HCT116 (cell line): ENCODE results near the gene SLC25A19. TPM values are rescaled to one million over a fixed set of nuclear protein-coding genes. Genes with fewer than 3 reads are reported as not detected.

Source experiments
- ATAC-seq: fragments of 200-7000 bp; cut with Tn5 transposase; 2 replicates; pipeline ENCODE4 v1.9.1; 2020; ENCODE audit warnings: mild to moderate bottlenecking, moderate library complexity
- BruUV-seq: library from RNA; stranded (reverse); fragments of 400-500 nt; replicated peaks from 2 replicates; lab custom pipeline; 2021; lab: Mats Ljungman, UMichigan
- CTCF ChIA-PET: fragments of 300-600 bp; sonication (Branson Sonifier 250); formaldehyde crosslinking; loops from one replicate; lab custom pipeline; 2021; ENCODE audit warnings: antibody characterized with exemption; lab: Charles Lee
- POLR2A ChIA-PET: fragments of 300-600, 350-600 bp; sonication (Branson Sonifier 250); formaldehyde crosslinking; loops from one replicate; lab custom pipeline; 2021; ENCODE audit warnings: antibody characterized with exemption; lab: Charles Lee
- RAD21 ChIA-PET, 2 experiments: fragments of 300-600 bp; sonication (Branson Sonifier 250); formaldehyde crosslinking; loops; one replicate each; lab custom pipeline; 2023; ENCODE audit warnings: low total read pairs in 2 of 2; ENCODE audit not compliant: uncharacterized antibody in 2 of 2, unreplicated experiment in 2 of 2, low non-redundant PET in 1 of 2; lab: Charles Lee
- DNase-seq: peaks from one replicate; pipeline ENCODE4 v3.0.0-alpha.2; 2010; ENCODE audit warnings: low read depth, low spot score
- H2AFZ ChIP-seq: fragments of 200-600 bp; shearing (Covaris generic), sonication (generic); 2 replicates; pipeline ENCODE4 v1.6.1; 2017; ENCODE audit warnings: low read depth, mixed run types, mixed read lengths, antibody characterized with exemption, low read length; ENCODE audit not compliant: poor library complexity, severe bottlenecking
- H3K27ac ChIP-seq: 2 replicates; pipeline ENCODE4 v1.5.1; 2012; ENCODE audit warnings: low read depth, low read length
- H3K27me3 ChIP-seq: fragments of 200-600 bp; sonication (generic); 2 replicates; pipeline ENCODE4 v1.6.1; 2016; ENCODE audit warnings: mixed run types, low read length, mixed read lengths; ENCODE audit not compliant: insufficient read depth
- H3K36me3 ChIP-seq, 2 experiments: fragments of 200-500 bp in 1 of 2; fragments of 200-600 bp in 1 of 2; sonication (Bioruptor generic) in 1 of 2; sonication (generic) in 1 of 2; 2 replicates each; pipeline versions ENCODE4 v1.5.1 to v1.6.1; 2014 to 2016; ENCODE audit warnings: low read length in 2 of 2, inconsistent platforms in 1 of 2, mixed read lengths in 1 of 2, mixed run types in 1 of 2; ENCODE audit not compliant: insufficient read depth in 2 of 2, control insufficient read depth in 1 of 2
- H3K4me1 ChIP-seq, 2 experiments: fragments of 200-600 bp in 1 of 2; sonication (generic) in 1 of 2; 2 replicates each; pipeline versions ENCODE4 v1.5.1 to v1.6.1; 2012 to 2017; ENCODE audit warnings: low read length in 2 of 2, inconsistent platforms in 1 of 2, mild to moderate bottlenecking in 1 of 2, mixed read lengths in 1 of 2, mixed run types in 1 of 2, moderate library complexity in 1 of 2; ENCODE audit not compliant: insufficient read depth in 2 of 2, control insufficient read depth in 1 of 2
- H3K4me2 ChIP-seq: fragments of 200-600 bp; sonication (generic); 2 replicates; pipeline ENCODE4 v1.6.1; 2017; ENCODE audit warnings: mixed run types, low read length, mixed read lengths
- H3K4me3 ChIP-seq, 2 experiments: fragments of 200-600 bp in 1 of 2; sonication (generic) in 1 of 2; replicated peaks in 1 of 2; 2 replicates each; pipeline ENCODE4 v1.5.1; 2011 to 2016; ENCODE audit warnings: low read length in 2 of 2, control low read depth in 1 of 2, low read depth in 1 of 2, mild to moderate bottlenecking in 1 of 2, mixed read lengths in 1 of 2, mixed run types in 1 of 2
- H3K79me2 ChIP-seq: fragments of 200-600 bp; sonication (generic); 2 replicates; pipeline ENCODE4 v1.6.1; 2017; ENCODE audit warnings: mild to moderate bottlenecking, mixed run types, low read length, moderate library complexity, mixed read lengths; ENCODE audit not compliant: insufficient read depth
- H3K9ac ChIP-seq: fragments of 200-600 bp; sonication (generic); 2 replicates; pipeline ENCODE4 v1.6.1; 2016; ENCODE audit warnings: low read length, mixed read lengths
- H3K9me2 ChIP-seq: fragments of 200-600 bp; sonication (generic), shearing (Covaris generic); 2 replicates; pipeline ENCODE4 v1.6.1; 2017; ENCODE audit warnings: mixed run types, mild to moderate bottlenecking, moderate library complexity; ENCODE audit not compliant: insufficient read depth
- H3K9me3 ChIP-seq, 2 experiments: fragments of 200-500 bp in 1 of 2; fragments of 200-600 bp in 1 of 2; sonication (Bioruptor generic) in 1 of 2; sonication (generic) in 1 of 2; 2 replicates each; pipeline ENCODE4 v1.6.1; 2014 to 2017; ENCODE audit warnings: low read length in 2 of 2, mixed read lengths in 2 of 2, inconsistent platforms in 1 of 2, low read depth in 1 of 2, mild to moderate bottlenecking in 1 of 2, mixed run types in 1 of 2, moderate library complexity in 1 of 2; ENCODE audit not compliant: control insufficient read depth in 1 of 2, insufficient read depth in 1 of 2
- H4K20me1 ChIP-seq: fragments of 200-600 bp; sonication (generic), shearing (Covaris generic); 2 replicates; pipeline ENCODE4 v1.6.1; 2017; ENCODE audit warnings: mixed run types, mild to moderate bottlenecking, moderate library complexity; ENCODE audit not compliant: insufficient read depth
- ATF3 ChIP-seq: IDR thresholded peaks from 2 replicates; pipeline ENCODE4 v1.6.1; 2012
- CEBPB ChIP-seq: IDR thresholded peaks from 2 replicates; pipeline ENCODE4 v1.6.1; 2012; ENCODE audit warnings: low read depth
- CTCF ChIP-seq, 3 experiments: fragments of 200-600 bp in 1 of 3; sonication (generic) in 1 of 3; IDR thresholded peaks in 2 of 3; conservative IDR thresholded peaks in 1 of 3; 2 replicates each; pipeline ENCODE4 v1.5.1; 2012 to 2017; ENCODE audit warnings: low read depth in 2 of 3, low read length in 2 of 3, antibody characterized with exemption in 1 of 3, borderline replicate concordance in 1 of 3, control low read depth in 1 of 3, mild to moderate bottlenecking in 1 of 3, mixed read lengths in 1 of 3, mixed run types in 1 of 3, moderate library complexity in 1 of 3; ENCODE audit not compliant: insufficient read depth in 1 of 3
- FOSL1 ChIP-seq: IDR thresholded peaks from 2 replicates; pipeline ENCODE4 v1.6.1; 2012; ENCODE audit warnings: low read depth
- POLR2AphosphoS5 ChIP-seq: IDR thresholded peaks from 2 replicates; pipeline ENCODE4 v1.6.1; 2011; ENCODE audit warnings: mild to moderate bottlenecking, low read depth, low read length, moderate library complexity
- REST ChIP-seq: IDR thresholded peaks from 2 replicates; pipeline ENCODE4 v1.6.1; 2012; ENCODE audit warnings: low read depth
- ZNF274 ChIP-seq: fragments of 200-500 bp; sonication (Bioruptor generic); IDR thresholded peaks from 2 replicates; pipeline ENCODE4 v1.6.1; 2014; ENCODE audit warnings: mild to moderate bottlenecking, low read depth, low read length, inconsistent platforms
- intact Hi-C: fragments of 100-400 bp; cut with micrococcal nuclease; formaldehyde crosslinking; loops from 2 replicates; pipeline ENCODE4 v1.10.0; 2022
- total RNA-seq: library from RNA; stranded (reverse); gene quantifications from one replicate; pipeline ENCODE4 v1.2.1, GENCODE V29; 2021; ENCODE audit not compliant: unreplicated experiment

SLC25A19 gene
- total RNA-seq, 1 experiment from 2014 or later, result 38.7 TPM

- DNase-seq (no peak), ATAC-seq (no peak)
- intact Hi-C loops, result loop anchor here (2.0 to 5.0 kb wide), 3 partner anchors 133 to 245 kb away; partner anchors contain the start of genes CASKIN2, GRB2 and TSEN54
- H3K4me1 ChIP-seq, result peaks cover 16 to 40% of the 10 kb centered on the region in 2 experiments
- H3K4me2 ChIP-seq, result peak overlapping the region; percentile 84
- peak overlapping the region; percentile 94 for H3K27ac ChIP-seq
- TF ChIP-seq POLR2AphosphoS5 (peak; percentile 46), ZNF274 (no peak), FOSL1 (no peak)
- ChIA-PET CTCF (interaction anchor here (0.9 to 2.0 kb wide), 6 partner anchors 11 to 311 kb away, joined by 3 to 11 read pairs (median 5); partner anchors contain the start of genes GGA3 and SLC25A19), RAD21 (no interaction called here), POLR2A (interaction anchor here (0.6 to 2.4 kb wide), 4 partner anchors 9 to 161 kb away, joined by 3 to 12 read pairs (median 4); partner anchors contain the start of genes GGA3, MRPS7 and SLC25A19)
- H3K79me2 ChIP-seq, result peaks cover 9% of the 10 kb centered on the region; the same call in 1 of the 2 replicates
- no peaks in the 10 kb centered on the region for H4K20me1 ChIP-seq
- H3K9me2 ChIP-seq, result no peaks in the 10 kb centered on the region
- H3K4me3 ChIP-seq, result peak overlapping the region; percentile 90 to 98
- no peaks in the 10 kb centered on the region for H3K9me3 ChIP-seq
- peaks cover 2 to 27% of the 10 kb centered on the region in 2 experiments; a peak in 2 of 4 replicates for H3K36me3 ChIP-seq
- no peak overlapping the region for H2AFZ ChIP-seq
- no TSS peak for BruUV-seq
- H3K27me3 ChIP-seq, result no peaks in the 10 kb centered on the region
- H3K9ac ChIP-seq, result peak overlapping the region; percentile 97
Observed at GRCh38 chr17:75271955-75272847, 17.0 kb downstream of the SLC25A19 start.

GRCh38 chr17:75271233-75271954, 17.8 kb downstream of the SLC25A19 start:
- Histone ChIP-seq H3K36me3 (peaks cover 0 to 32% of the 10 kb centered on the region in 2 experiments; a peak in 1 of 4 replicates), H3K27ac (peak overlapping the region; percentile 94), H3K4me1 (peaks cover 16 to 45% of the 10 kb centered on the region in 2 experiments), H3K9me2 (no peaks in the 10 kb centered on the region), H3K79me2 (peaks cover 9% of the 10 kb centered on the region; the same call in 1 of the 2 replicates), H3K9ac (peak overlapping the region; percentile 97), H3K4me3 (peak overlapping the region; percentile 90 to 98), H3K27me3 (no peaks in the 10 kb centered on the region), H3K9me3 (no peaks in the 10 kb centered on the region), H4K20me1 (no peaks in the 10 kb centered on the region), H2AFZ (no peak overlapping the region), H3K4me2 (peak overlapping the region; percentile 84)
- ChIA-PET POLR2A (interaction anchor here (0.6 to 2.4 kb wide), 17 partner anchors 8 to 509 kb away, joined by 3 to 40 read pairs (median 3); partner anchors contain the start of genes FDXR, GGA3, GRB2 and MRPS7), RAD21 (interaction anchor here (1.0 to 1.8 kb wide), 4 partner anchors 9 to 141 kb away, joined by 3 to 6 read pairs (median 5); partner anchors contain the start of genes SLC25A19 (in 2 of the 2) and MRPS7 (in 1 of the 2)), CTCF (interaction anchor here (0.6 to 4.2 kb wide), 31 partner anchors 9 to 398 kb away, joined by 3 to 51 read pairs (median 4); partner anchors contain the start of genes FDXR, GGA3, GRB2 and MRPS7)
- TSS peak; percentile 23 for BruUV-seq
- ATAC-seq (peak; percentile 72), DNase-seq (no peak)
- intact Hi-C loops, result loop anchor here (2.0 to 5.0 kb wide), 3 partner anchors 133 to 246 kb away; partner anchors contain the start of genes CASKIN2, GRB2 and TSEN54
- TF ChIP-seq CTCF (IDR thresholded peaks at IDR 0.05 in 2 of 3, conservative IDR thresholded peaks at IDR 0.05 in 1 of 3; ENCODE audit: borderline replicate concordance in 1 of 3, insufficient read depth in 1 of 3, low read depth in 2 of 3, low read length in 2 of 3) (peak in 2 of 3 experiments; percentile 54 to 61; a peak in 4 of 6 replicates), REST (no peak), ATF3 (no peak), CEBPB (no peak)
